ENCODE results near the gene SYCE3.

GRCh38 chr22:50581031-50581949 lies 18.6 kb upstream of the SYCE3 start:
- no peak for TF ChIP-seq POLR2A (IDR thresholded peaks at IDR 0.05; ENCODE audit: low read depth)
- no peak for TF ChIP-seq POLR2AphosphoS5 (IDR thresholded peaks at IDR 0.05)
